HG03139 (cell line): ENCODE measurements around the gene CD37.
"Not testable (repeated sequence)": the region's sequence is repeated elsewhere in the genome, so short reads cannot be mapped to it uniquely, and the experiment has no call there.

Experiments
- ATAC-seq: cut with Tn5 transposase; IDR thresholded peaks from one replicate; pipeline ENCODE4 v1.9.1; 2021; ENCODE audit not compliant: unreplicated experiment

Gene CD37

DNA sequence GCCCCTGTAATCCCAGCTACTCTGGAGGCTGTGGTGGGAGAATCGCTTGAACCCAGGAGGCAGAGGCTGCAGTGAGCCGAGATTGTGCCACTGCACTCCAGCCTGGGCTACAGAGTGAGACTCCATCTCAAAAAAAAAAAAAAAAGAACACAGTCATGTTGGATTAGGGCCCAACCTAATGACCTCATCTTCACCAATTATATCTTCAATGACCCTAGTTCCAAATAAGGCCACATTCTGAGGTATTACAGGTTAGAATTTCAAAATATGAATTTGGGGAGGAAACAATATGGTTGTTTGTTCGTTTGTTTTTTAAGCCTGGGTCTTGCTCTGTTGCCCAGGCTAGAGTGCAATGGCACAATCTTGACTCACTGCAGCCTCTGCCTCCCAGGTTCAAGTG is 38.0 kb downstream of the CD37 start:
- not testable (repeated sequence) for ATAC-seq

DNA sequence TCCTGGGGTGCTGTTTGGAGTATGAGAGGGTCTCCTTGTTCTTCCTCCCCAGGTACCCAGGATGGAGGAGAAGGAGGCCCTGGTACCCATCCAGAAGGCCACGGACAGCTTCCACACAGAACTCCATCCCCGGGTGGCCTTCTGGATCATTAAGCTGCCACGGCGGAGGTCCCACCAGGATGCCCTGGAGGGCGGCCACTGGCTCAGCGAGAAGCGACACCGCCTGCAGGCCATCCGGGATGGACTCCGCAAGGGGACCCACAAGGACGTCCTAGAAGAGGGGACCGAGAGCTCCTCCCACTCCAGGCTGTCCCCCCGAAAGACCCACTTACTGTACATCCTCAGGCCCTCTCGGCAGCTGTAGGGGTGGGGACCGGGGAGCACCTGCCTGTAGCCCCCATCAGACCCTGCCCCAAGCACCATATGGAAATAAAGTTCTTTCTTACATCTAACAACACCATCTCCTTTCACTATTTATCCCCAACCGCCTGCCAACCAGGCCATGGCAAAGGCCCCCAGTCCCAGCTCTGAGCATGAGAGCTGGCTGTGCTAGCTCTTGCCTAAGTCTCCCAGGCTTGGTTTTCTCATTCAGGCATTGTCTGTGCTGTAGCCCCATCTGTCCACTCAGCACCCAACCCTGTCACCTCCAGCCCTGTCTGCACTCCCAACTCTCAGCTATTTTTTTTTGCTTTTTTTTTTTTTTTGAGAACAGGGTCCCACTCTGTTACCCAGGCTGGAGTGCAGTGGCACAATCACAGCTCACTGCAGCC is 39.6 kb downstream of the CD37 start:
- no peak for ATAC-seq

DNA sequence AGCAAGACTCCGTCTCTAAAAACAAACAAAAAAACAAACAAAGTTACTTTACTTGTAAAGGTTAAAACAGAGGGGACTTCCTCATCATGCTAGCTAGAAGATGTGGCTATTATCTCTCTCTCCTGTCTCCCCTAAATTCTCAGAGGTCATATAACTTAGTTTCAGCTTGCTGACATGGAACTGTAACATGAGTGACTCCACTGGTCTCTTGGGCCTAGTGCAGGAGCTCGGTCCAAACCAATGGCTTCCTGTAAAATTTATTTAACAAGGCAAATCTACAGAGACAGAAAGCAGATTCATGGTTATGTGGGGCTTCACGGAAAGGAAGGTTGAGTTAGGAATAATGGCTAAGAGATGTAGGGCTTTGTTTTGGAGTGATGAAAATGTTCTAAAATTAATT is 43.3 kb downstream of the CD37 start:
- ATAC-seq, result no peak

DNA sequence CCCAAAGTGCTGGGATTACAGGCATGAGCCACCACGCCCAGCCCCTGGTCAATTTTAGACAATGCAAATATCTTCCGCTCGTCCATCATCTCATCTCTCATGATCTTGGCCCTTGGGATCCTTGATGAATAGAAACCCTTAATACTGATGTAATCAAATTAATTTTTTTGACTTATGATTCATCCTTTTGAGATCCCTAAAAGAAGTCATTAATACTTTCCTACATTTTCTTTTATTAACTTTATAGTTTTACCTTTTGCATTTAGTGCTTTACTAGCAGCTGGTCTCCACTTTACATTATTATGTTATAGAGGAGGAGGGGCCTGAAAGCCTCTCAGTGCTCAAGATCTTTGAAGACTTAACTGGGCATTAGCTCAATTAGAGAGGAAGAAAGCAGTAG is 45.2 kb downstream of the CD37 start:
- no peak for ATAC-seq

DNA sequence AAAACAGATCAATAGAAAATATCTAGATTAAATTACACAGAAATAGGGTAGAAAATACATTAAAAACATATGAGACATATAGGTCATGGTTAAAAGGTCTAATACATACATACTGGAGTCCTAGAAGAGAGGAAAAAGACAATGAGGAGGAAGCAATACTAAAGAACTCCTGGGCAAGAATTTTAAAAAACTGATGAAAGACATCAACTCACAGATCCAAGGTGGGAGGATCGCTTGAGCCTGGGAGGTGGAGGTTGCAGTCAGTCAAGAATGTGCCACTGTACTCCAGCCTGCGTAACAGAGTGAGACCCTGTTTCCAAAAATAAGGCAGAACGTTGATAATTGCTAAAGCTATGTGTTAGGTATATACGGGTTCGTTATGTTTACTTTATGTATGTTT is 47.4 kb downstream of the CD37 start:
- no peak for ATAC-seq

DNA sequence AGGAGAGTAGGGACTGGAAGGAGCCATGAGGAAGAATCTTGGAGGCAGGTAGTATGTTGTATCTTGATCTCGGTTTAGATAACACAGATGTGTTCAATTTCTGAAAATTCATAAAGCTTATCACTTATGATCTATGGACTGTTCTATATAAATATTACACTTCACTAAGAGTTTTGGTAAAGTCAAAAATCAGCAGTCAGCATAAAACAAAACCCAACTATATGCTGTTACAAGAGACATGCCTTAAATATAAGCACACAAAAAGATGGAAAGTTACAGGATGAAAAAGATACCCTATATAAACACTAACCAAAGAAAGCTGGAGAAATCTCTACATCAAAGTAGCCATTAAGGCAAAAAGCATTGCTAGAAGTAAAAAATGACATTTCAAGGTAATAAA is 48.4 kb downstream of the CD37 start:
- ATAC-seq, result no peak

DNA sequence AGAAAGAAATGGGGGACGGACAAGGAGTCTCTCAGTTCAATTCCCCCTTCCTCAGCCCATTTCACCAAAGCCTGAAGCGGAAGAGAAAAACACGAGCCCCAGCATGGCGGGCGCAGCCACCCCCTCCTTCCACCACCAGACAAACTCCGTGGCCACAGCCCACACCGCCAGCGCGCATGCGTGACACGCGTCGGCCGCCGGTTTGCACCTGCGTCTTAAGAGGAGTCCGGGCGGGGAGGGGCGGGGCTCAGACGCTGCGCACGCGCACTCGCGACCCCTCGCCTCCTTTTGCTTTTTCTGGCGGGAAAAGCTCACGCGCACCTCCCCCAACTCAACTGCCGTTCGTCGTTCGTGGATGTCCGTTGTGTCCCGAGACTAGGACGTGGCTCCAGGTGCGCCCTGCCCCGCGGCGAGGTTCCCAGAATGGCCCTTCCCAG is 52.7 kb downstream of the CD37 start, which contains the start of gene KASH5:
TSS of gene KASH5 (plus strand) at position 314 of the 437 bp plus-strand sequence. CDS start 2,635 bp downstream, outside the sequence.
- ATAC-seq, result no peak

DNA sequence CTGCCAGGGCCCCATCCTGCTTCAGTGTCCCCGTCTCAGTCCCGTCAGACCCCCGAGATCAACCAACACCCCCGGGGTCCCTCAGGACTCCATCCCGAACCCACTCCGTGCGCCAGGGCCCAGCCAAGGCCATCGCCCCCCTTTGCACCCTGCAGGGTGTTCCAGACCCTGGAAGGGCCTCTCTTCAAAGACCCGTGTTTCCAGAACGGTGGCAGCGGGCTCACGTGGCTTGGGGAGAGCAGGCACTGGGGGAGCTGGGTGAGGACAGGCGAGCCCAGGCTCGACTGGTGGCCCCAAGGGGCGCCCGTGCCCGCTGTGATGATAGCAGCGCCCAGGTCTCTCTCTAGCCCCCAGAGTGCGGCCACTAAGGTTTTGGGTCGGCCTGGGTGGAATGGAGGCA is 54.2 kb downstream of the CD37 start:
- ATAC-seq, result no peak
